Smooth muscle cell of the umbilical artery (primary cell): ENCODE measurements around the gene C15orf62. TPM values are rescaled to one million over a fixed set of nuclear protein-coding genes. Genes with fewer than 3 reads are reported as not detected.

Experiments
- total RNA-seq: library from RNA; depleted of rRNA; stranded (reverse); fragments of >200 nt; gene quantifications from 2 replicates; pipeline ENCODE4 v1.2.3, GENCODE V29; 2014

C15orf62 gene
- total RNA-seq: under 0.01 and 0.05 TPM in 2 replicates

GRCh38 chr15:40769274-40770146, at the start of gene C15orf62:
C15orf62 (plus strand) TSS chr15:40769980; CDS start chr15:40770496, 516 bp downstream.

GRCh38 chr15:40754883-40755811, 14.6 kb upstream of the C15orf62 start, which contains the start of gene RMDN3:
RMDN3 (minus strand) TSS chr15:40755254; CDS start chr15:40754783, 471 bp downstream.

GRCh38 chr15:40763801-40764628, 5.8 kb upstream of the C15orf62 start, which contains the start of gene GCHFR:
GCHFR (plus strand) TSS chr15:40764068; CDS start chr15:40764181, 113 bp downstream.

GRCh38 chr15:40807028-40807887, 37.5 kb downstream of the C15orf62 start, which contains the start of the genes DNAJC17 and ZFYVE19:
DNAJC17 (minus strand) TSS chr15:40807473; CDS start chr15:40807446, 27 bp downstream.
ZFYVE19 (plus strand) TSS chr15:40807089; CDS start chr15:40807590, 501 bp downstream.

Other genes starting within 250 kb of the C15orf62 start
- gene CCDC32, start 204.9 kb upstream of the C15orf62 start, total RNA-seq: 17.0 and 21.1 TPM in 2 replicates
- 11.3 and 11.9 TPM in 2 replicates for gene RPUSD2, start 200.7 kb upstream of the C15orf62 start, total RNA-seq
- 1.2 and 14.2 TPM in 2 replicates for gene KNL1, start 175.7 kb upstream of the C15orf62 start, total RNA-seq
- gene RAD51, start 74.8 kb upstream of the C15orf62 start, total RNA-seq: 0.30 and 4.8 TPM in 2 replicates
- 25.7 and 26.4 TPM in 2 replicates for gene RMDN3, start 14.7 kb upstream of the C15orf62 start, total RNA-seq
- gene GCHFR, start 5.9 kb upstream of the C15orf62 start, total RNA-seq: 0.60 and 2.4 TPM in 2 replicates
- gene ZFYVE19, start 37.1 kb downstream of the C15orf62 start, total RNA-seq: 15.1 and 19.3 TPM in 2 replicates
- 7.7 and 27.2 TPM in 2 replicates for gene DNAJC17, start 37.5 kb downstream of the C15orf62 start, total RNA-seq
- not detected in 2 replicates for gene PPP1R14D, start 58.7 kb downstream of the C15orf62 start, total RNA-seq
- 0.30 and 0.78 TPM in 2 replicates for gene SPINT1, start 74.1 kb downstream of the C15orf62 start, total RNA-seq
- gene RHOV, start 104.3 kb downstream of the C15orf62 start, total RNA-seq: under 0.01 TPM in 1 of 2 replicates, not detected in the other
- gene VPS18, start 124.5 kb downstream of the C15orf62 start, total RNA-seq: 49.3 and 53.2 TPM in 2 replicates
- 0.14 and 0.30 TPM in 2 replicates for gene DLL4, start 159.4 kb downstream of the C15orf62 start, total RNA-seq
- gene CHAC1, start 183.5 kb downstream of the C15orf62 start, total RNA-seq: 9.5 and 41.9 TPM in 2 replicates